H9 (cell line): ENCODE measurements around the gene TACC2. TPM values are rescaled to one million over a fixed set of nuclear protein-coding genes. Genes with fewer than 3 reads are reported as not detected.

ENCODE experiments used
- DNase-seq: peaks from one replicate; pipeline ENCODE4 v3.0.0-alpha.2; 2017
- H2AFZ ChIP-seq: one replicate; pipeline ENCODE4 v1.6.1; 2013; ENCODE audit warnings: mild to moderate bottlenecking, low read length, control low read depth, moderate library complexity
- H2AK5ac ChIP-seq: 2 replicates; pipeline ENCODE4 v1.6.1; 2013; ENCODE audit warnings: low read length, control low read depth, mixed read lengths; ENCODE audit not compliant: insufficient read length
- H2BK120ac ChIP-seq: one replicate; pipeline ENCODE4 v1.6.1; 2013; ENCODE audit warnings: low read depth, mild to moderate bottlenecking, low read length, control low read depth, inconsistent platforms; ENCODE audit not compliant: poor library complexity, severe bottlenecking
- H2BK12ac ChIP-seq: 2 replicates; pipeline ENCODE4 v1.6.1; 2013; ENCODE audit warnings: low read length, control low read depth, mixed read lengths, low read depth; ENCODE audit not compliant: insufficient read length
- H2BK15ac ChIP-seq: 2 replicates; pipeline ENCODE4 v1.6.1; 2013; ENCODE audit warnings: low read depth, low read length, control low read depth
- H2BK20ac ChIP-seq: one replicate; pipeline ENCODE4 v1.6.1; 2013; ENCODE audit warnings: low read depth, mild to moderate bottlenecking, low read length, control low read depth, inconsistent platforms; ENCODE audit not compliant: poor library complexity, severe bottlenecking
- H2BK5ac ChIP-seq: 2 replicates; pipeline ENCODE4 v1.6.1; 2013; ENCODE audit warnings: low read length, control low read depth, mixed read lengths; ENCODE audit not compliant: insufficient read length
- H3K14ac ChIP-seq: 2 replicates; pipeline ENCODE4 v1.6.1; 2013; ENCODE audit warnings: low read length, control low read depth; ENCODE audit not compliant: insufficient read depth
- H3K18ac ChIP-seq: 2 replicates; pipeline ENCODE4 v1.6.1; 2013; ENCODE audit warnings: low read depth, mild to moderate bottlenecking, mixed read lengths, low read length, control low read depth; ENCODE audit not compliant: insufficient read length
- H3K23ac ChIP-seq: 2 replicates; pipeline ENCODE4 v1.6.1; 2013; ENCODE audit warnings: low read length, control low read depth, mixed read lengths, low read depth; ENCODE audit not compliant: insufficient read length
- H3K23me2 ChIP-seq: 2 replicates; pipeline ENCODE4 v1.6.1; 2013; ENCODE audit warnings: low read depth, mild to moderate bottlenecking, mixed read lengths, low read length, control low read depth; ENCODE audit not compliant: insufficient read length, poor library complexity, severe bottlenecking
- H3K27ac ChIP-seq: 2 replicates; pipeline ENCODE4 v1.5.1; 2013; ENCODE audit warnings: low read length, control low read depth, mixed read lengths, low read depth; ENCODE audit not compliant: insufficient read length
- H3K27me3 ChIP-seq: 2 replicates; pipeline ENCODE4 v1.6.1; 2013; ENCODE audit warnings: low read length, control low read depth, inconsistent platforms; ENCODE audit not compliant: insufficient read depth
- H3K4ac ChIP-seq: 2 replicates; pipeline ENCODE4 v1.6.1; 2013; ENCODE audit warnings: low read depth, mild to moderate bottlenecking, control low read depth, inconsistent platforms, low read length, moderate library complexity
- H3K4me1 ChIP-seq: 2 replicates; pipeline ENCODE4 v1.6.1; 2013; ENCODE audit warnings: low read length, control low read depth, inconsistent platforms; ENCODE audit not compliant: insufficient read depth
- H3K4me2 ChIP-seq: 2 replicates; pipeline ENCODE4 v1.6.1; 2013; ENCODE audit warnings: low read length, control low read depth, mixed read lengths; ENCODE audit not compliant: insufficient read length, insufficient read depth
- H3K56ac ChIP-seq: 2 replicates; pipeline ENCODE4 v1.6.1; 2013; ENCODE audit warnings: low read depth, mild to moderate bottlenecking, mixed read lengths, low read length, control low read depth; ENCODE audit not compliant: insufficient read length
- H3K79me1 ChIP-seq: 2 replicates; pipeline ENCODE4 v1.6.1; 2013; ENCODE audit warnings: low read depth, mild to moderate bottlenecking, moderate library complexity, low read length, control low read depth, inconsistent platforms; ENCODE audit not compliant: insufficient read depth, poor library complexity, severe bottlenecking
- H3K79me2 ChIP-seq: 2 replicates; pipeline ENCODE4 v1.6.1; 2013; ENCODE audit warnings: low read length, control low read depth, inconsistent platforms; ENCODE audit not compliant: insufficient read depth
- H3K9ac ChIP-seq: 2 replicates; pipeline ENCODE4 v1.6.1; 2013; ENCODE audit warnings: low read length, control low read depth, mixed read lengths; ENCODE audit not compliant: insufficient read length; ENCODE audit errors: extremely low read depth
- H3K9me3 ChIP-seq: one replicate; pipeline ENCODE4 v1.6.1; 2013; ENCODE audit warnings: low read depth, low read length, inconsistent platforms; ENCODE audit not compliant: control insufficient read depth
- H3T11ph ChIP-seq: one replicate; pipeline ENCODE4 v1.6.1; 2013; ENCODE audit warnings: mild to moderate bottlenecking, low read length, control low read depth, inconsistent platforms
- H4K20me1 ChIP-seq: one replicate; pipeline ENCODE4 v1.6.1; 2013; ENCODE audit not compliant: control insufficient read depth, insufficient read length, insufficient read depth
- H4K5ac ChIP-seq: 2 replicates; pipeline ENCODE4 v1.6.1; 2013; ENCODE audit warnings: low read depth, mild to moderate bottlenecking, mixed read lengths, low read length, control low read depth; ENCODE audit not compliant: insufficient read length
- H4K8ac ChIP-seq: replicated peaks from 2 replicates; pipeline ENCODE4 v1.6.1; 2013; ENCODE audit warnings: low read length, control low read depth, mixed read lengths, low read depth; ENCODE audit not compliant: insufficient read length
- H4K91ac ChIP-seq: 2 replicates; pipeline ENCODE4 v1.6.1; 2013; ENCODE audit warnings: low read depth, mild to moderate bottlenecking, moderate library complexity, mixed read lengths, low read length, control low read depth; ENCODE audit not compliant: insufficient read length
- H3K27ac Mint-ChIP-seq, 3 experiments: 2 replicates in 2 of 3; 3 replicates in 1 of 3; pipeline ENCODE4 v1.8.0; 2020 to 2021; ENCODE audit warnings: mixed read lengths in 3 of 3, mild to moderate bottlenecking in 1 of 3, moderate library complexity in 1 of 3
- H3K27me3 Mint-ChIP-seq: 2 replicates; pipeline ENCODE4 v1.8.0; 2021; ENCODE audit warnings: low read depth, mild to moderate bottlenecking, moderate library complexity, mixed read lengths
- H3K36me3 Mint-ChIP-seq, 3 experiments: 2 replicates in 2 of 3; 3 replicates in 1 of 3; pipeline ENCODE4 v1.8.0; 2020 to 2021; ENCODE audit warnings: low read depth in 3 of 3, mixed read lengths in 3 of 3; ENCODE audit not compliant: insufficient read depth in 1 of 3
- H3K4me1 Mint-ChIP-seq, 2 experiments: 2 replicates each; pipeline ENCODE4 v1.8.0; 2020; ENCODE audit warnings: mixed read lengths in 2 of 2
- H3K4me3 Mint-ChIP-seq, 2 experiments: 2 replicates in 1 of 2; 3 replicates in 1 of 2; pipeline ENCODE4 v1.8.0; 2020 to 2021; ENCODE audit warnings: mild to moderate bottlenecking in 2 of 2, mixed read lengths in 2 of 2, moderate library complexity in 1 of 2
- H3K9me3 Mint-ChIP-seq, 2 experiments: 2 replicates in 1 of 2; 3 replicates in 1 of 2; pipeline ENCODE4 v1.8.0; 2020; ENCODE audit warnings: mild to moderate bottlenecking in 2 of 2, mixed read lengths in 2 of 2, moderate library complexity in 1 of 2
- WGBS: extraction: QIAGEN DNeasy Blood & Tissue Kit; methylation state at CpG from one replicate; pipeline ENCODE4 v1.1.7; 2013; ENCODE audit warnings: missing lambda C conversion rate, low lambda C conversion rate, mixed read lengths; ENCODE audit not compliant: insufficient read length; ENCODE audit errors: extremely low coverage; 5-methylcytosine and 5-hydroxymethylcytosine counted together
- total RNA-seq: library from RNA; stranded (reverse); gene quantifications from 2 replicates; pipeline ENCODE4 v1.2.1, GENCODE V29; 2021
- TF ChIP-seq, protein P1 (sequence below): fragments of 200-600 bp; sonication (generic); conservative IDR thresholded peaks from 3 replicates; pipeline ENCODE4 v1.8.0; 2021; ENCODE audit warnings: antibody characterized with exemption, mild to moderate bottlenecking

The TACC2 gene
- total RNA-seq, 1 experiment from 2014 or later, result 58.1 TPM

DNA sequence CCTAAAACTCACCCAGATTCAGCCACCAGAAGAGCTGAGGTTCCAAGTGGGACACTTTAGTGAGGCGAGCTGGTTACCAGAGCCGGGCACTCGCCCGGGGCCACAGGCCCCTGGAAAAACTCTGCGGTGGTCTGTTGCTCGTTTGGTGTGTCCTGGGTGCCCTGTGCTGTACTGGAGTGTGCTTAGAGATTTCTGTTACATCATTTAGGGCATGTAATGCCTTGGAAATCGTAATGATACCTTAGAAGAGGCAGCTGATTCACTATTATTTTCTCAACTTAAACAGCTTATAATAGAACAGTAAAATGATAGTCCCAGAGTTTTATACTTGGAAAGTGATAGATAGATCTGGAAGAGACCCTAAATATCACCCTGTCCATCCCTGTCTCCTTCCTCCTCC, 233.7 kb downstream of the TACC2 start:
- Histone ChIP-seq H3K23ac (no peak overlapping the region), H2BK120ac (no peak overlapping the region), H3K4me2 (no peak overlapping the region), H3K4me1 (no peaks in the 10 kb centered on the region), H4K91ac (no peak overlapping the region), H2BK12ac (no peak overlapping the region), H3K14ac (no peak overlapping the region), H4K20me1 (no peaks in the 10 kb centered on the region), H4K8ac (no peak overlapping the region), H2BK15ac (no peak overlapping the region), H3K27ac (no peak overlapping the region), H3K9me3 (no peaks in the 10 kb centered on the region), H2BK20ac (no peak overlapping the region), H3K56ac (no peak overlapping the region), H3K79me1 (no peaks in the 10 kb centered on the region), H2BK5ac (no peak overlapping the region), H4K5ac (no peak overlapping the region), H3K23me2 (no peaks in the 10 kb centered on the region), H3K4ac (no peak overlapping the region), H3K9ac (no peak overlapping the region), H3K27me3 (no peaks in the 10 kb centered on the region), H3K79me2 (no peaks in the 10 kb centered on the region), H2AK5ac (no peak overlapping the region), H3K18ac (no peak overlapping the region), H3T11ph (no peak overlapping the region), H2AFZ (no peak overlapping the region)
- no CpG with 5 or more reads among the region's 7 CpGs for WGBS
- H3K27me3 Mint-ChIP-seq, result no peaks in the 10 kb centered on the region
- no peak overlapping the region for H3K4me3 Mint-ChIP-seq
- H3K9me3 Mint-ChIP-seq, result no peaks in the 10 kb centered on the region
- no peak overlapping the region; a peak in 1 of 7 replicates for H3K27ac Mint-ChIP-seq
- peaks cover 45 to 72% (median 71%) of the 10 kb centered on the region in 3 experiments for H3K36me3 Mint-ChIP-seq
- DNase-seq, result no peak
- H3K4me1 Mint-ChIP-seq, result no peaks in the 10 kb centered on the region
- TF ChIP-seq, protein P1, sequence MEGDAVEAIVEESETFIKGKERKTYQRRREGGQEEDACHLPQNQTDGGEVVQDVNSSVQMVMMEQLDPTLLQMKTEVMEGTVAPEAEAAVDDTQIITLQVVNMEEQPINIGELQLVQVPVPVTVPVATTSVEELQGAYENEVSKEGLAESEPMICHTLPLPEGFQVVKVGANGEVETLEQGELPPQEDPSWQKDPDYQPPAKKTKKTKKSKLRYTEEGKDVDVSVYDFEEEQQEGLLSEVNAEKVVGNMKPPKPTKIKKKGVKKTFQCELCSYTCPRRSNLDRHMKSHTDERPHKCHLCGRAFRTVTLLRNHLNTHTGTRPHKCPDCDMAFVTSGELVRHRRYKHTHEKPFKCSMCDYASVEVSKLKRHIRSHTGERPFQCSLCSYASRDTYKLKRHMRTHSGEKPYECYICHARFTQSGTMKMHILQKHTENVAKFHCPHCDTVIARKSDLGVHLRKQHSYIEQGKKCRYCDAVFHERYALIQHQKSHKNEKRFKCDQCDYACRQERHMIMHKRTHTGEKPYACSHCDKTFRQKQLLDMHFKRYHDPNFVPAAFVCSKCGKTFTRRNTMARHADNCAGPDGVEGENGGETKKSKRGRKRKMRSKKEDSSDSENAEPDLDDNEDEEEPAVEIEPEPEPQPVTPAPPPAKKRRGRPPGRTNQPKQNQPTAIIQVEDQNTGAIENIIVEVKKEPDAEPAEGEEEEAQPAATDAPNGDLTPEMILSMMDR, result no peak
